22Rv1 (cell line): ENCODE data around the gene KCNJ15.
"Not testable (repeated sequence)": the region's sequence is repeated elsewhere in the genome, so short reads cannot be mapped to it uniquely, and the experiment has no call there.

Experiments used
- H3K27ac ChIP-seq: fragments of 450-650 bp; 2 replicates; pipeline ENCODE4 v1.5.1; 2017
- CTCF ChIP-seq: fragments of 450-650 bp; IDR thresholded peaks from 2 replicates; pipeline ENCODE4 v1.5.1; 2017; ENCODE audit warnings: mild to moderate bottlenecking
- ZFX ChIP-seq: fragments of 450-650 bp; IDR thresholded peaks from 2 replicates; pipeline ENCODE4 v1.6.1; 2017; ENCODE audit warnings: antibody characterized with exemption, borderline replicate concordance

KCNJ15 gene

GRCh38 chr21:38244885-38245869 is 11.6 kb upstream of the KCNJ15 start:
- H3K27ac ChIP-seq, result no peak overlapping the region
- TF ChIP-seq CTCF (no peak), ZFX (no peak)

- no peak overlapping the region for H3K27ac ChIP-seq
- TF ChIP-seq ZFX (no peak), CTCF (no peak)
These were observed 10.3 kb upstream of the KCNJ15 start for GRCh38 chr21:38246511-38246910.

- not testable (repeated sequence) for H3K27ac ChIP-seq
These were observed 9.7 kb upstream of the KCNJ15 start for GRCh38 chr21:38247054-38247453.

- no peak overlapping the region for H3K27ac ChIP-seq
- TF ChIP-seq ZFX (no peak), CTCF (no peak)
These were observed 8.9 kb upstream of the KCNJ15 start for GRCh38 chr21:38247738-38248510.

- no peak overlapping the region for H3K27ac ChIP-seq
- no peak for TF ChIP-seq CTCF
- no peak for TF ChIP-seq ZFX
These were observed 7.5 kb upstream of the KCNJ15 start for GRCh38 chr21:38249256-38249655.

- no peak overlapping the region for H3K27ac ChIP-seq
- TF ChIP-seq ZFX, result no peak
- no peak for TF ChIP-seq CTCF
These were observed 7.0 kb upstream of the KCNJ15 start for GRCh38 chr21:38249696-38250278.

- TF ChIP-seq ZFX, result no peak
- TF ChIP-seq CTCF, result no peak
- no peak overlapping the region for H3K27ac ChIP-seq
These were observed 5.8 kb upstream of the KCNJ15 start for GRCh38 chr21:38250991-38251418.
